HL-60 (cell line): ENCODE results near the gene TSC22D3.

ENCODE experiments used
- DNase-seq, 2 experiments: peaks; one replicate each; pipeline ENCODE4 v3.0.0-alpha.2; 2010 to 2020; ENCODE audit warnings: low read depth in 1 of 2, low spot score in 1 of 2
- H3K27ac ChIP-seq: fragments of 250-450 bp; sonication (Bioruptor Pico); replicated peaks from 2 replicates; pipeline ENCODE4 v1.5.1; 2020; ENCODE audit warnings: mild to moderate bottlenecking, moderate library complexity
- H3K27me3 ChIP-seq: fragments of 250-450 bp; sonication (Bioruptor Pico); 2 replicates; pipeline ENCODE4 v1.5.1; 2021; ENCODE audit warnings: mild to moderate bottlenecking, moderate library complexity; ENCODE audit not compliant: insufficient read depth, poor library complexity, severe bottlenecking
- H3K4me3 ChIP-seq: replicated peaks from 2 replicates; pipeline ENCODE4 v1.5.1; 2011; ENCODE audit warnings: mild to moderate bottlenecking, control low read depth, low read length; ENCODE audit not compliant: insufficient read depth
- CTCF ChIP-seq: IDR thresholded peaks from one replicate; pipeline ENCODE4 v1.5.1; 2011; ENCODE audit warnings: low read length, control low read depth, inconsistent platforms; ENCODE audit not compliant: insufficient read depth
- GABPA ChIP-seq: IDR thresholded peaks from 2 replicates; pipeline ENCODE4 v1.6.1; 2012; ENCODE audit warnings: low read depth
- POLR2AphosphoS5 ChIP-seq: IDR thresholded peaks from 2 replicates; pipeline ENCODE4 v1.6.1; 2012; ENCODE audit warnings: low read depth
- REST ChIP-seq: IDR thresholded peaks from 2 replicates; pipeline ENCODE4 v1.6.1; 2012; ENCODE audit warnings: low read depth; ENCODE audit not compliant: insufficient replicate concordance
- SPI1 ChIP-seq: IDR thresholded peaks from 2 replicates; pipeline ENCODE4 v1.6.1; 2012; ENCODE audit warnings: low read depth, mild to moderate bottlenecking, borderline replicate concordance

Gene TSC22D3

GRCh38 chrX:107736781-107737531, 38.6 kb downstream of the TSC22D3 start:
- H3K4me3 ChIP-seq, result no peak overlapping the region
- TF ChIP-seq CTCF, result no peak
- TF ChIP-seq REST, result no peak
- no peak for TF ChIP-seq GABPA
- TF ChIP-seq SPI1, result no peak
- no peak for TF ChIP-seq POLR2AphosphoS5
- no peak overlapping the region for H3K27ac ChIP-seq
- no peaks in the 10 kb centered on the region for H3K27me3 ChIP-seq
- no peak for DNase-seq

- no peak for DNase-seq
- TF ChIP-seq CTCF (no peak), GABPA (no peak), POLR2AphosphoS5 (no peak), SPI1 (no peak; the same call in 1 of the 2 replicates), REST (no peak)
- H3K4me3 ChIP-seq, result no peak overlapping the region
- no peak overlapping the region for H3K27ac ChIP-seq
- H3K27me3 ChIP-seq, result no peaks in the 10 kb centered on the region
Measured at GRCh38 chrX:107734646-107735045, 40.9 kb downstream of the TSC22D3 start.

DNA sequence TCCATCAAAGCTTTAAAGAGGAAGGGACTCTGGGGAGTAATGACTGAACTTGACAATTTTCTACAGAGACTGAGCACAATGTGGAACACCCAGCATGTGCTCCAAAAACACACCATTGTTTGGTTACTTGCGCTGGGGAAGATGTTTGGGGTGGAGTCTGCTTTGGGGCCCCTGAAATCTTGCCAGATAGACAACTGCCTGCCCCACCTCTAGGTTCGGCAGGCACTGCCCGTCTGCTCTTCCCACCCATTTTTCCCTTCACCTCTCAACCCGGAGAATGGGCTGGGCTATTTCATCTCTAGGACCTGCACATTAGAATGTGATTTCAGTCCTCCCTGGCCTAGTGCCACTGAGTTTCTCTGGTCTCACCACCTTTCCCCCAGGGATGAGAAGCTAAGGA, 41.9 kb downstream of the TSC22D3 start:
- H3K27ac ChIP-seq, result no peak overlapping the region
- H3K4me3 ChIP-seq, result no peak overlapping the region
- TF ChIP-seq POLR2AphosphoS5, result no peak
- no peak for TF ChIP-seq SPI1
- no peak for TF ChIP-seq CTCF
- no peak for TF ChIP-seq GABPA
- TF ChIP-seq REST, result no peak
- no peak for DNase-seq
- no peaks in the 10 kb centered on the region for H3K27me3 ChIP-seq
